DMS114 treated with DMSO at 0.1 percent for 48 hours (cell line): ENCODE data around the gene EDN1.

Experiments used
- DNase-seq: peaks from one replicate; lab custom pipeline; 2025; ENCODE audit not compliant: unreplicated experiment; lab: John Stamatoyannopoulos, UW

EDN1 gene

GRCh38 chr6:12269110-12269509 lies 21.1 kb upstream of the EDN1 start:
- DNase-seq, result no peak

DNA sequence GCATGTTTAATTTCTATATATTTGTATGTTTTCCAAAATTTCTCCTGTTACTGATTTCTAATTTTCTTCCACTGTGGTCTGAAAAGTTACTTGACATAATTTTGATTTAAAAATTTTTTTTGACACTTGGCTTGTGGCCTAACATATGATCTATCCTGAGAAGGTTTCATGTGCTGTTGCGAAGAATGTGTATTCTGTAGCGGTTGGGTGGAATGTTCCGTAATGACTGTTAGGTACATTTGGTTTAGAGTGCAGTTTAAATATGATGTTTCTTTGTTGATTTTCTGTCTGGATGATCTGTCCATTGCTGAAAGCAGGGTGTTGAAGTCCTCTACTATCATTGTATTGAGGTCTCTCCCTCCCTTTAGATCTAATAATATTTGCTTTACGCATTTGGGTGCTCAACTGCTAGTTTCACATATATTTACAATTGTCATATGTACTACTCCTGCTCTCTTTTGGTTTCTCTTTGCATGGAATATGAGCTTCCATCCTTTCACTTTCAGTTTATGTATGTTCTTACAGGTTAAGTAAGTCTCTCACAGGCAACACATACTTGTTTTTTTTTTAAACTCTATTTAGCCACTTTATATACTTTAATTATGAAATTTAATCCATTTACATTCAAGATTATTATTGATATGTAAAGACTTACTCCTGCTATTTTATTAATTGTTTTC lies 19.5 kb upstream of the EDN1 start:
- no peak for DNase-seq

DNA sequence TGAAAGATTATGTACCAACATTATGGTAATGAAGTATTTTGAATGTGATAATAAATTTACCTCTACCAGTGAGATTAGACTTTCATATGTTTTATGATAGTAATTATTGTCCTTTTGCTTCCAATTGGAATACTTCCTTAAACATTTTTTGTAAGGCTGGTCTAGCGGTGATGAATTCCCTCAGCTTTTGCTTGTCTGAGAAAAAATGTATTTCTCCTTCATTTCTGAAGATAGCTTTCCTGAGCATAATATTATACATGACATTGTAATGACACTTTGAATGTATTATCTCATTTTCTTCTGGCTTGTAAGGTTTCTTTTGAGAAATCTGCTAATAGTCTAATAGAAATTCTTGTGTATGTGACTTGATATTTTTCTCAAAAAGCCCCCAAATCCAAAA lies 18.6 kb upstream of the EDN1 start:
- no peak for DNase-seq

DNA sequence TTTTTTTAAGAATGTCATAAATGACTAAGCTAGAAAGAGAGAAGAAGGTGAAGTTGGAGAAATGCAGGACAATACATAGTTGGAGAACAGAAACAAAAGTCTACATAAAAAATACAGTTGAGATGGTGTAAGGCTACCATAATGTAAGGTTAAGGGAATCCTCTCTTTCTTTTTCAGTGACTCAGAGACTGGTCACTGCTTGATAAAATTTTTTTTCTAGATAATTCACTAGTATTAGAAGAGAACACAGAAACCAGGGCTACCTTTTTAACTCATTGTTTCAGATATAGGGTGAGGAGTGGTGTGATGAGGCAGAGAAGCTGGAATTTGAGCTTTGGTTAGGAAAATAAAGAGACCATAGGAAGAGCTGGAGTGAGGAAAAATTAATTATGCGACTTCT lies 18.2 kb upstream of the EDN1 start:
- DNase-seq, result no peak

GRCh38 chr6:12275107-12275506 lies 15.1 kb upstream of the EDN1 start:
- no peak for DNase-seq

DNA sequence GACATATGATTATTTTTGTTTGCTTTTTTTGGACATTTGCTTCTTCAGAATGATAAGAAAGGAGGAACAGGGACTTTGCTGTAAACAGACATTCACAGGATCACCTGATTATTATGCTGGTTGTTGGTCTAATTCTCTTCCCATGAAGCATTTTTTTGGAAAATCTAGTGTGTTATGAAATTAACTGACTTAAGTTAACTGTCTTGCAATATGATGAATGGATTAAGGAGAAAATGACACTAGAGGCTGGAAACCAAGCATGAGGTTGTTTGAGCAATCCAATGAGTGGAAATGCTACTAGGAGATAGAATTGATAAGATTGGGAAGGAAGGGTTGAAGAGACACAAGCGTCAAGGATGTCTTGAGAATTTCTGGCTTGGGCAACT lies 13.2 kb upstream of the EDN1 start:
- DNase-seq, result no peak

- no peak for DNase-seq
Measured at GRCh38 chr6:12277386-12277785, 12.8 kb upstream of the EDN1 start.

GRCh38 chr6:12278915-12279314 lies 11.2 kb upstream of the EDN1 start:
- no peak for DNase-seq

DNA sequence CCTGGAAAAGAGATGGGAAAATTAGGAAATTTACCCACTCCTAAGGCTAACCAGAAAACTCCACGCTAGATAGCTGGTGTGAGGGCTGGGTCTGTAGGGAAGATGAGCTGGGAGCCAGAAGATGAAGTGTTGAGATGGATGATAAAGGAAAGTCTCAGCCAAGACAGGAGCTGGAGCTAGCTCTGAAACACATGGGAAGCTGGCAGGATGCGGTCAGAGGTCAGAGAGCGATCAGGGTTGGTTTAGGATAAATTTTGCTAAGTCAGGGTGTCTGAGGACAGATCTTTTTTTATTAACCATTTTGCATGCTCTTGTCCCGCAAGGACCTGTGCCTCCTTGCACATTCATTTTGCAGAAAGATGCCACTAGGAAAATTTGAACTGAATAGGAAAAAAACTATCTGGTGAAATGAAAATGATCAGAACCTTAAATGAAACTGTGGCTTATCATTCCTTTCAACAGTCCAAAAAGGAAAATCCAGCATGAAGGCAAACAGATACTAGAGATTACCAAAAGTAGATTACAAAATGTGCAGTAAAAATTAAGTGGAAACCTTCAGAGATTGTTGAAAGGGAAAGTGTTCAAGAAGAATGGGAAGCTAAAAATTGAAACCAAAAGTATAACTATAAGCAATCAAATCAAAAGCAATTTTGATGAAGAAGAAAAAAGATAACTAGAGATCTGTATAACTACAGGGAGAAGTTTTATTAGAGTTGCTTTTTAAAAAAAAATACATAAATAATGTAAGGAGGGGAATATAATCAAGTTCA lies 10.7 kb upstream of the EDN1 start:
- DNase-seq, result no peak

- DNase-seq, result no peak
Measured at GRCh38 chr6:12280458-12280857, 9.7 kb upstream of the EDN1 start.

DNA sequence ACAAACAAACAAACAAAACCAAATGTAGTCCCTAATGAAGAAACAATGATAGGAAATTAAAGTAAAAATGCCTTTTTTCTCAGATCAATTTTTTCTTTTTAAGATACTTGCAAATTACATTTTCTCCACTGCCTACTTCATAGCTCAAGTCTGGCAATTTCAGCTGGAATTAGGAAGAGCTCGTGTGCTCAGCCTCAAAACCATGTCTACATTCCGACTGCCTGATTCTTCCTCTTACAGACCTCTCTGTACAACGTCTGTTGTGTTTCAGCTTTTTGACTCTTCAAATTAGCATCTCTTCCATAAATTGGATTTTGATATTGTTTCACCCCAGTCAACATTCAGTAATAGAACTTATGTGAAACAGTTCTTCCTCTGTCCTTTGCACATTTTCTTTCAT lies 9.3 kb upstream of the EDN1 start:
- DNase-seq, result no peak

- no peak for DNase-seq
Measured at GRCh38 chr6:12283904-12284303, 6.3 kb upstream of the EDN1 start.

DNA sequence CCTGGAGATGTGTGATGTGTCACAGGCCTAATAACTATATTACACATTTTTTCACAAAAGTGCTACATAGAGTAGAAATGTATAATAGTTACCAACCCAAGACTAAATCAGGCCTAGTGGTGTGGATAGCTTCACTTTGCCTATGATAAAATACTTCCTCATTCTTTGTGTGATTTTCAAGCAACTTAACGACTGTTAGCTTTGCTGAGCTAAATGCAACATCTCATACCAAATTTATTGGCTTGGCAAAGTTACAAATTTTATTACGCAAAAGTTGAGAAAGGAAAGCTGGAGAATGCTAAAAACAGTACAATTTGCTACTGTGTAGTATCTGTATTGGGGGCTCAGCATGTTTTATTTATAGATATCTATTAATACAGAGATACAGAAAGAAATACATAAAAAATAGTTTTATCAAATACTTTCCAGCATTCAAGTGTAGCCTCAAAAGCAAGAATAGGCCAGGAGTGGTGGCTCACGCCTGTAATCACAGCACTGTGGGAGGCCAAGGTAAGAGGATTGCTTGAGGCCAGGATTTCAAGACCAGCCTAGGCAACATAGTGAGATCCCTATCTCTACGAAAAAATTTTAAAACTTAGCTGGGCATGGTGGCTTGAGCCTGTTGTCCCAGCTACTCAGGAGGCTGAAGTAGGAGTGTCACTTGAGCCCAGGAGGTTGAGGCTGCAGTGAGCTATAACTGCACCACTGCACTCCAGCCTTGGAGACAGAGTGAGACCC lies 3.6 kb upstream of the EDN1 start:
- no peak for DNase-seq

DNA sequence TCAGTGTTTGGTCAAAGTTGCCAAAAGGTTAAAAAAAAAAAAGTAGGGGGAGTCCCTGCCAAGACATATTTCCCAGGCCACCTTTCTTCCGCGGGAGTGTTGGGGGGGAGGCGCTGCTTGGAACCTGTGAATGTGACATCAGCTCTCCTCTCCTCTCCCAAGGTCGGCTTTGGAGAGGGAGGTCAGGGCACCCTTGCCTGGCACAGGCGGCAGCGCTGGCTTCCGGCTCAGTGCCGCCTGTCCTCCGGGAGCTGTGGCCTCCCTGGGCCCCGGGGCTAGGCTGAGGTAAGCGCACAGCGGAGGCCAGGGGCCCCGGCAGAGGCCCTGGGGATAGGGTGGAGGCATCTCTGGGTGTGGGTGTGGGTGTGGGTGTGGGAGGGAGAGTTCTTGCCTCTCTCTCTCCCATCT lies 1.9 kb upstream of the EDN1 start:
- DNase-seq, result no peak

GRCh38 chr6:12288914-12289313 lies 1.2 kb upstream of the EDN1 start:
- no peak for DNase-seq

DNA sequence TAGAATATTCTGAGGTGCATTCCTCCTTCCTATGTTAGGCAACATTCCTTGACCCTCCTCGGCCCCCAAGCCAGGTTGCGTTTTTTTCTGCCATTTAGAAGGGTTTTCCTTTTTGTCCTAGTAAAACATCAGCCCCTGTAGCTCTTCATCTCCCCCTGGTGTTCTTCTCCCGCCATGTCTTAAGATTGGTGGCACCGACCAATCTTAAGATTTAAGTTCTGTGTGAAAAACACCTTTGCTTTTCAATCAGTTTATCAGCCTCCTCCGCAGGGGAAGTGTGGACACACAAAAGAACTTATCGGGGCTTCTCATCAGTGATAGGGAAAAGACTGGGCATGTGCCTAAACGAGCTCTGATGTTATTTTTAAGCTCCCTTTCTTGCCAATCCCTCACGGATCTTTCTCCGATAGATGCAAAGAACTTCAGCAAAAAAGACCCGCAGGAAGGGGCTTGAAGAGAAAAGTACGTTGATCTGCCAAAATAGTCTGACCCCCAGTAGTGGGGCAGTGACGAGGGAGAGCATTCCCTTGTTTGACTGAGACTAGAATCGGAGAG lies 719 bp upstream of the EDN1 start:
- DNase-seq, result peak; percentile 81

GRCh38 chr6:12291071-12291838 lies 1.1 kb downstream of the EDN1 start:
- no peak for DNase-seq

DNA sequence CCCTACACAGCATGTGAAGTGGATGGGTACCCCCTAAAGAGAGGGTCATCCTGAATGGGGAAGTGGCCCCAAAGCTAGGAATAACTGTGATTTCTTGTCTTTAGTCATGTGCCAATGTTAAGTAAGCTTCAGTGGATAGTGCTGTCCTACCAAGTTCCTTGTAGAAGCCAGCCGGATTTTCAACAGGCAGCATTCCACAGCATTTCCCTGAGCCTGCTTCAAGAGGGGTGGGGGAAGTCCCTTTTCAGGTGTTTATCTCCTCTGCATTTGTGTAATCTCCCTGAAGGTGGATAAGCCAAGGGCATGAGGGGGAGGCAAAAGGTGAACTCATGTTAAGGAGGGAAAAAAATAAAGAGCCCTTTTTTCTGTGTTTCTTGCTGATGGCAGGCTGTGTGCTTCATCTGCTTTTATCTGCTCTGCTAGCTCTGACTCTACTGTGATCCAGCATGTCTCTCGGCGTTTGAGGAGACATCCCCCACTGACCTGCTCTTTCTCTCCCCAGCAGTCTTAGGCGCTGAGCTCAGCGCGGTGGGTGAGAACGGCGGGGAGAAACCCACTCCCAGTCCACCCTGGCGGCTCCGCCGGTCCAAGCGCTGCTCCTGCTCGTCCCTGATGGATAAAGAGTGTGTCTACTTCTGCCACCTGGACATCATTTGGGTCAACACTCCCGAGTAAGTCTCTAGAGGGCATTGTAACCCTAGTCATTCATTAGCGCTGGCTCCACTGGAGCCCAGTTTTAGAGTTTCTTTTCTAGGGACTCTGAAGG lies 1.9 kb downstream of the EDN1 start:
- no peak for DNase-seq

GRCh38 chr6:12293235-12293930 lies 3.2 kb downstream of the EDN1 start:
- no peak for DNase-seq
